Breast epithelium (tissue), 3 donors: ENCODE data around the gene FHAD1.

Experiments used
- POLR2A ChIP-seq: fragments of 450-650 bp; IDR thresholded peaks from one replicate; pipeline ENCODE4 v1.6.1; 2016; ENCODE audit warnings: antibody characterized with exemption, mild to moderate bottlenecking, moderate library complexity
- TF ChIP-seq, protein P1 (sequence below), 3 donors: fragments of 450-650 bp; IDR thresholded peaks; one replicate each; pipeline ENCODE4 v1.5.1; 2016 to 2017; ENCODE audit warnings: antibody characterized with exemption in 3 of 3, mild to moderate bottlenecking in 3 of 3, moderate library complexity in 3 of 3

DNA sequence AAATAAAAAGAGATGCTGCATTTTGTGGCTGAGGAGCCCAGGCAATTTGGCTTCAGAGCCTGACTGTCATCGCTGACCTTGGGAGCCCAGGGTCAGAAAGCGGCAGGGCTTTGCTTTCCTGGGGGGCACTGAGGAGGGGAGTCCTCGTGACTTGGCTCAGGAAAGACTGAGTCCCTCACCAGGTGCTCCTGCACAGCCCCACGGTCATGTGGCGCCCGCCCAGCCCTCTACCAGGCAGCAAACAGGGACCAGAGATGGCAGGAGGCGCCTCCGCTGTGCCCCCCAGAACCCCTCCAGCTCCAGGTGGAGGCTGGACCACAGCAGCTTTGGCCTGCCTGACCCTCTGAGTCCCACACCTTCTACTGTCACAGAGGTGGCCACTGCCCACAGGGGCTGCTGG, 175.8 kb downstream of the FHAD1 start:
- TF ChIP-seq, protein P1, sequence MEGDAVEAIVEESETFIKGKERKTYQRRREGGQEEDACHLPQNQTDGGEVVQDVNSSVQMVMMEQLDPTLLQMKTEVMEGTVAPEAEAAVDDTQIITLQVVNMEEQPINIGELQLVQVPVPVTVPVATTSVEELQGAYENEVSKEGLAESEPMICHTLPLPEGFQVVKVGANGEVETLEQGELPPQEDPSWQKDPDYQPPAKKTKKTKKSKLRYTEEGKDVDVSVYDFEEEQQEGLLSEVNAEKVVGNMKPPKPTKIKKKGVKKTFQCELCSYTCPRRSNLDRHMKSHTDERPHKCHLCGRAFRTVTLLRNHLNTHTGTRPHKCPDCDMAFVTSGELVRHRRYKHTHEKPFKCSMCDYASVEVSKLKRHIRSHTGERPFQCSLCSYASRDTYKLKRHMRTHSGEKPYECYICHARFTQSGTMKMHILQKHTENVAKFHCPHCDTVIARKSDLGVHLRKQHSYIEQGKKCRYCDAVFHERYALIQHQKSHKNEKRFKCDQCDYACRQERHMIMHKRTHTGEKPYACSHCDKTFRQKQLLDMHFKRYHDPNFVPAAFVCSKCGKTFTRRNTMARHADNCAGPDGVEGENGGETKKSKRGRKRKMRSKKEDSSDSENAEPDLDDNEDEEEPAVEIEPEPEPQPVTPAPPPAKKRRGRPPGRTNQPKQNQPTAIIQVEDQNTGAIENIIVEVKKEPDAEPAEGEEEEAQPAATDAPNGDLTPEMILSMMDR (IDR thresholded peaks at IDR 0.05) = no peak
- TF ChIP-seq POLR2A = no peak
